Measurements from ENCODE around the gene PKLR.
A peak's percentile ranks its signal among the peaks of the same experiment; 100 is the strongest.

PKLR gene

GRCh38 chr1:155244368-155245162 lies 56.7 kb downstream of the PKLR start:
- Histone ChIP-seq H3K27ac (peak overlapping the region; percentile 69), H3K27me3 (ENCODE audit: insufficient read depth, low read depth, severe bottlenecking) (no peaks in the 10 kb centered on the region), H3K9me3 (ENCODE audit: severe bottlenecking) (no peaks in the 10 kb centered on the region), H3K36me3 (peaks cover 32% of the 10 kb centered on the region), H3K4me3 (ENCODE audit: low read depth, low read length) (peak overlapping the region; percentile 39)
- peak; percentile 100 for DNase-seq
- TF ChIP-seq, protein P1, sequence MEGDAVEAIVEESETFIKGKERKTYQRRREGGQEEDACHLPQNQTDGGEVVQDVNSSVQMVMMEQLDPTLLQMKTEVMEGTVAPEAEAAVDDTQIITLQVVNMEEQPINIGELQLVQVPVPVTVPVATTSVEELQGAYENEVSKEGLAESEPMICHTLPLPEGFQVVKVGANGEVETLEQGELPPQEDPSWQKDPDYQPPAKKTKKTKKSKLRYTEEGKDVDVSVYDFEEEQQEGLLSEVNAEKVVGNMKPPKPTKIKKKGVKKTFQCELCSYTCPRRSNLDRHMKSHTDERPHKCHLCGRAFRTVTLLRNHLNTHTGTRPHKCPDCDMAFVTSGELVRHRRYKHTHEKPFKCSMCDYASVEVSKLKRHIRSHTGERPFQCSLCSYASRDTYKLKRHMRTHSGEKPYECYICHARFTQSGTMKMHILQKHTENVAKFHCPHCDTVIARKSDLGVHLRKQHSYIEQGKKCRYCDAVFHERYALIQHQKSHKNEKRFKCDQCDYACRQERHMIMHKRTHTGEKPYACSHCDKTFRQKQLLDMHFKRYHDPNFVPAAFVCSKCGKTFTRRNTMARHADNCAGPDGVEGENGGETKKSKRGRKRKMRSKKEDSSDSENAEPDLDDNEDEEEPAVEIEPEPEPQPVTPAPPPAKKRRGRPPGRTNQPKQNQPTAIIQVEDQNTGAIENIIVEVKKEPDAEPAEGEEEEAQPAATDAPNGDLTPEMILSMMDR (IDR thresholded peaks at IDR 0.05; ENCODE audit: low read depth, low read length) = no peak

- Histone ChIP-seq H3K9me3 (ENCODE audit: severe bottlenecking) (no peaks in the 10 kb centered on the region), H3K36me3 (peaks cover 22% of the 10 kb centered on the region), H3K27ac (no peak overlapping the region), H3K27me3 (ENCODE audit: insufficient read depth, low read depth, severe bottlenecking) (no peaks in the 10 kb centered on the region), H3K4me3 (ENCODE audit: low read depth, low read length) (no peak overlapping the region)
- DNase-seq = no peak
- TF ChIP-seq, protein P1 (IDR thresholded peaks at IDR 0.05; ENCODE audit: low read depth, low read length) = no peak
These were observed 58.4 kb downstream of the PKLR start for GRCh38 chr1:155242805-155243358.

DNA sequence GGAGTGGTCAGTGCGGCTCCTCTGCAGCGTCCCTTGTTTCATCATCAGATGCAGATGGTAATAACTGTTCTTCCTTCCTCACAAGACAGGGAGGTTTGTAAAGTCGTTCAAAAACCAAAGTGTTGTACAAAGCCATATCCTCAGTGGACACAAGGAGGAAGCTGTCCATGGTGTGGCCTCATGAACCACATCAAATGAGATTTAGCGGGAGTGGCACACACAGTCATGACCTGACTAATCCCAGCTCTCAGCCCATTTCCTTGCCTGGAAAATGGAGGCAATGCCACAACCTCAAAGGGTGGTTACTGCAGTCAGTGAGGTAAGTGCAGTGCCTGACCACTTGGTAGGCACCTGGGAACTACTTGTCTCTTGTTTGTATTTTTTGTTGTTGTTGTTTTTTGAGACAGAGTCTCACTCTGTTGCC lies 59.4 kb downstream of the PKLR start:
- Histone ChIP-seq H3K9me3 (ENCODE audit: severe bottlenecking) (no peaks in the 10 kb centered on the region), H3K36me3 (peaks cover 22% of the 10 kb centered on the region), H3K27ac (peak overlapping the region; percentile 2), H3K4me3 (ENCODE audit: low read depth, low read length) (no peak overlapping the region), H3K27me3 (ENCODE audit: insufficient read depth, low read depth, severe bottlenecking) (no peaks in the 10 kb centered on the region)
- no peak for DNase-seq
- TF ChIP-seq, protein P1 (IDR thresholded peaks at IDR 0.05; ENCODE audit: low read depth, low read length) = no peak

DNA sequence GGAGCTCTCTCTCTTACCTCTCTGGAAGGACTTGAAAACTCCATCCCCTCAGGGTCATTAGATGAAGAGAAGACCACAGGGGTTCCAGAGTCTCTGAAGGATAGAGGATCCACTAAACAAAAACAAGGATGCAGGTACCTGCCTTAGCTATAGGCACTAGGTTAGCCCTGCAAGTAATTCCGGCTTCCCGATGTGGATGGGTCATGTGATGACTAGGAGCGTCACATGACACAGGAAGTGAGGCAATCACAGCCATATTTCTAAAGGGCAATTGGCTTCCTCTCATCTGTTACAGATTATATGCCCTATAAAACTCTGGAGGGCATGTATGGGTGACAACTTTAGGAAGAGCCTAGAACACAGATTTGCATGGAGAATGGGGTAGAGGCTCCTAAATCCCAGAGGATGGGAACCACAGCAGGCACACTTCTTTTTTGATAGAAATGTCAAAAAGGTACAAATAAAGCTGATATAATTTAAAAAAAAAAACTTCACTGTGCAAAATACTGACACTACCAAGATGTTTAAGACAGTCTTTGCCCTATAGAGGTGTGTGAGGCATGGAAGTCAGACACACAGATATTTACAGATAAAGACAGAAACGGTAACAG lies 60.1 kb downstream of the PKLR start:
- DNase-seq = peak; percentile 91
- Histone ChIP-seq H3K27me3 (ENCODE audit: insufficient read depth, low read depth, severe bottlenecking) (no peaks in the 10 kb centered on the region), H3K4me3 (ENCODE audit: low read depth, low read length) (peak overlapping the region; percentile 45), H3K36me3 (peaks cover 22% of the 10 kb centered on the region), H3K9me3 (ENCODE audit: severe bottlenecking) (no peaks in the 10 kb centered on the region), H3K27ac (peak overlapping the region; percentile 2)
- TF ChIP-seq, protein P1 (IDR thresholded peaks at IDR 0.05; ENCODE audit: low read depth, low read length) = no peak
